Body of pancreas (tissue), 4 donors: ENCODE data around the gene LIMK1.

Source experiments
- CTCF ChIP-seq, 7 experiments: fragments of 450-650 bp in 4 of 7; fragments of 200-600 bp in 3 of 7; sonication (generic) in 3 of 7; IDR thresholded peaks; one replicate each; pipeline ENCODE4 v1.5.1; 2016 to 2019; ENCODE audit warnings: antibody characterized with exemption in 7 of 7
- POLR2A ChIP-seq, 3 donors: fragments of 450-650 bp; IDR thresholded peaks; one replicate each; pipeline ENCODE4 v1.6.1; 2016; ENCODE audit warnings: antibody characterized with exemption in 3 of 3, mild to moderate bottlenecking in 2 of 3

- TF ChIP-seq CTCF (IDR thresholded peaks at IDR 0.05) (peak in 6 of 7 experiments; percentile 29 to 61 (median 49)), POLR2A (IDR thresholded peaks at IDR 0.05) (no peak)
These were observed 81.4 kb downstream of the LIMK1 start for GRCh38 chr7:74164985-74165456.
